HS-27A (cell line): ENCODE data around the gene NDFIP1.

Experiments
- DNase-seq: peaks from one replicate; pipeline ENCODE4 v3.0.0-alpha.2; 2012; ENCODE audit warnings: low read depth, missing footprints

The NDFIP1 gene

DNA sequence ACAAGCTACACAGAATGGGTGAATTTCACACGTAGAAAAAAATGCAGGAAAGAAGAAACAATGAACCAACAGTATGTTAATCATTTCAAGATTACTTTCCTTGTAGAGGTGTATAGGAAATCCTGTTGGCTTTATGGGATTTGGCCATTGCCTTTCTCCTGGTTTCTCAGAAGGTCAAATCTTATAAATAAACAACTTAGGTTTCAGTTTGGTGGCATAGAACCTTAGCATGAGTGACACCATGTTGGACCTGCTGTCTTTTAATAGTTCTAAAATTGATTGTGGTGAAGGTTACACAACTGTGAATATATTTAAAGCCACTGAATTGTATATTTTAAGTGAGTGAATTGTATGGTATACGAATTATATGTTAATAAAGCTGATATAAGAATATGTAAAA is 16.7 kb upstream of the NDFIP1 start:
- DNase-seq = no peak

GRCh38 chr5:142095035-142095434 is 13.5 kb upstream of the NDFIP1 start:
- DNase-seq = no peak

GRCh38 chr5:142095651-142096330 is 12.8 kb upstream of the NDFIP1 start:
- no peak for DNase-seq

DNA sequence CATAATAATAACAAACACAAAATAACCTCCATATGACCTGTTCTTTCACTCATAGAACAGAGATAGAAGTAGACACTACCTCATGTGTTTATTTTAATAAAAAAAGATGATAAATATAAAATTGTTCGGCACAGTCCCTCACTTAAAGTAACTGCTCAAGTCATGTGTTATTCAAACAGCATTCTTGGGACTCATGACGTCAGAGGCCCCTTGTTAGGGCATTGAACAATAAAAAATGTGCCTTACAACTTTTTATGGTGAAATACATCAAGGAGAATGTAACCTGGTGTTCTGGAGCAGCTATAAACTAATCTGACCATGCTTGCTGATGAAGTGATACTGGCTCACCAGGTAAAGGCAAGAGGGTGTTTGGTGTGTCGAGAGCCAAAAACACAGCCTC is 12.2 kb upstream of the NDFIP1 start:
- DNase-seq = no peak

- no peak for DNase-seq
These were observed 10.9 kb upstream of the NDFIP1 start for GRCh38 chr5:142097681-142098080.

DNA sequence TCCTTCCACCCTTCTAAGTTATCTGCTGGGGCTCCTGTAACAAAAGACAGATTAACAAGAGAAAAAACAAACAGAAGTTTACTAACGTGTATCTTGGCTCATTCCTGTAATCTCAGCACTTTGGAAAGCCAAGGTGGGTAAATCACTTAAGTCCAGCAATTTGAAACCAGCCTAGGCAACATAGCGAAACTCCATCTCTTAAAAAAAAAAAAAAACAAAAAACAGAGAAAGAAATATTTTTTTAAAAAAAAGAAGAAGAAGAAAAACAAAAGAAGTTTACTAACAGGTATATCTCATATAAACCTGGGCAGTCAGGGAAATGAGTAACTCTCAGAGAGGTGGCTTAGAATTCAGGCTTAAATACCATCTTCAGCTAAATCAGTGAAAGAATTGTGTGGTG is 10.3 kb upstream of the NDFIP1 start:
- DNase-seq = no peak

DNA sequence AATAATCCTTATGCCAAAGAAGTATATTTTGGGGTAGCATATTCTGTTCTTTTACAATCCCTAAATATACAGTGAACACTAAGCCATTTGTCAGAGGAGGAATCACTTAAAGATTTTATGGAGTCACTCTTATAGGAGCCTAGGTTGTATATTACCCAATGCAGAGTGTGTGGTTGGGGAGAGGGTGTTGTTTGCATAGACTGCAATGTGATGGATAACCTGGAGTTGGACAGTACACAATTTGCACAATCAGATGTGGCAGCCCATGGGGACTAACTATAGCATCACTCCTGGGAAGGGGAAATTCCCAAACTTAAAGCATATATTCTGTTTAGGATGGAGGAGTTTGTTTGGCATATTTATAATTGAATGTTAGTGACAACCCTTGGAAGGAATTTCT is 9.6 kb upstream of the NDFIP1 start:
- DNase-seq = no peak

- DNase-seq = no peak
These were observed 8.3 kb upstream of the NDFIP1 start for GRCh38 chr5:142100307-142100706.

DNA sequence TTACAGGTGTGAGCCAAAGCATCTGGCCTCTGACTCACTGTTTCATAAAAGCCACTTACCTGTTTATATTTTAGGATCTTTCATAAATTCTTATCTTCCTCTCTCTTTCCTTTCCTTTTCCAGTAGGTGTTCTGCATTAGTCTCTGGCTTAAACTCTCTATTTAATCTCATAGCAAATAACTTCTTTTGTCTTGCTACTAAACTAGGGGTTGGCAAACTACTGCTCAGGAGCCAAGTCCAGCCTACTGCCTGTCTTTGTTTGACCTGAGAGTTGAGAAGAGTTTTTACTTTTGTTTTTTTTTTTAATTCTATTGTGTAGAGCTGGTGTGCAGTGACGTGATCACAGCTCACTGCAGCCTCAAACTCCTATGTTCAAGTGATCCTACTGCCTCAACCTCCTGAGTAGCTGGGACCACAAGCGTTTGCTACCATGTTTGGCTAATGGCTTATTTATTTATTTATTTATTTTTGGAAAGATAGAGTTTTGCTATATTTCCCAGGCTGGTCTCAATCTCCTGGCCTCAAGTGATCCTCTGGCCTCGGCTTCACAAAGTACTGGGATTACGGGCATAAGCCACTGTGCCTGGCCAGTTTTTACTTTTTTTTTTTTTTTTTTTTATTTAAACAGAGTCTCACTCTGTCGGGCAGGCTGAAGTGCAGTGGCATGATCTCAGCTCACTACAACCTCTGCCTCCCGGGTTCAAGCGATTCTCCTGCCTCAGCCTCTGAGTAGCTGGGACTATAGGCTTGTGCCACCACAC is 5.4 kb upstream of the NDFIP1 start:
- DNase-seq = no peak

DNA sequence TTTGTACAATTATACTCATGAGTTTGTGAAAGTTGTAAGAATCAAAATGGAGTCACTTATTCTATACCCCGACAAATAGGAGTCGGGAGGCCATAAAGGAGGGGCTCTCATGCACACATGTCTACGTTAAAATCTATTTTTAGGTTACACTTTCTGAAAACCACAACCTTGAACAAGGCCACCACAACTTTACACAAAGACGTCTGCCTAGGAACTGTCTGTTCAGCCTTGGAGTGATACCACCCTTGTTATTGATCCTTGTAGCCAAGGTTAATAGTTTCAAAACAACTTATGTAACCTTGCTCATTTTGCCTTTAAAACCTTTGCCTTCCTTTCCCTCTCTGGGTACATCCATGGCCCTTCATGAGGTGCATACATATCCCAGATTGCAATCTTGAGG is 4.1 kb upstream of the NDFIP1 start:
- no peak for DNase-seq

GRCh38 chr5:142106061-142106460 is 2.5 kb upstream of the NDFIP1 start:
- DNase-seq = no peak

- DNase-seq = no peak
These were observed 1.4 kb upstream of the NDFIP1 start for GRCh38 chr5:142107036-142107735.

GRCh38 chr5:142107736-142108431 is 695 bp upstream of the NDFIP1 start:
- no peak for DNase-seq

- DNase-seq = no peak
These were observed 909 bp downstream of the NDFIP1 start for GRCh38 chr5:142109331-142110045.

DNA sequence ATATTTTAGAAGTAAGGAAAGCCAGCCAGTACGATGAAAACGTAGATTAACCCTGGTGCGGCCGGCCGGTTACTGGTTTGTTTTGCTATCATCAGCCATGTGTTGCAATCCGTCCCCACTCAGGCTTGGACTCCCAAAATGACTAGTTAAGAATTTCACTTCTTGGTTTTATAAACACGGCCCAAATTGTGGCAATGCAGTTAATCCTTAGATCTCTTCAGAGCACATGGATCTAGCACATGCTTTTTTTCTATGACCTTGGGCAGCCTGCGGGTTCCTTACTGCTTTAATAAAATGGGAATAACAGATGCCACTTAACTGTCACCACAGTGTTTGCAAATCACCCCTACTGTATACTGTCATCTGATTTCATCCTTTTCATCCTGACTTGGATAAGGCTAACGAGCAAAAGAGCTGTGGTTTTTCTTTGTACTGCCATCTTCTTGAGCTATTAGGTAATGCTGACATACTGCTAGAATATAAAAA is 1.5 kb downstream of the NDFIP1 start:
- DNase-seq = no peak

GRCh38 chr5:142110988-142111687 is 2.6 kb downstream of the NDFIP1 start:
- no peak for DNase-seq

- DNase-seq = no peak
These were observed 6.1 kb downstream of the NDFIP1 start for GRCh38 chr5:142114687-142115086.

GRCh38 chr5:142115937-142116614 is 7.5 kb downstream of the NDFIP1 start:
- DNase-seq = no peak

GRCh38 chr5:142117579-142118151 is 9.1 kb downstream of the NDFIP1 start:
- no peak for DNase-seq

GRCh38 chr5:142118155-142118686 is 9.6 kb downstream of the NDFIP1 start:
- no peak for DNase-seq
